Measurements from ENCODE around the gene HTR3A. TPM values are rescaled to one million over a fixed set of nuclear protein-coding genes. Genes with fewer than 3 reads are reported as not detected.

HTR3A gene
- total RNA-seq, 1 donor from 2014 or later = not detected

- no peak for DNase-seq (ENCODE audit: low read depth)
Observed at GRCh38 chr11:114016986-114017385, 42.1 kb downstream of the HTR3A start.

- DNase-seq (ENCODE audit: low read depth) = no peak
Observed at GRCh38 chr11:114017723-114018122, 42.8 kb downstream of the HTR3A start.

GRCh38 chr11:114019046-114019445 is 44.1 kb downstream of the HTR3A start:
- no peak for DNase-seq (ENCODE audit: low read depth)

- no peak for DNase-seq (ENCODE audit: low read depth)
Observed at GRCh38 chr11:114019574-114019973, 44.7 kb downstream of the HTR3A start.

GRCh38 chr11:114025329-114025907 is 50.5 kb downstream of the HTR3A start:
- DNase-seq (ENCODE audit: low read depth) = no peak

GRCh38 chr11:114026355-114026754 is 51.4 kb downstream of the HTR3A start:
- DNase-seq (ENCODE audit: low read depth) = no peak

- DNase-seq (ENCODE audit: low read depth) = no peak
Observed at GRCh38 chr11:114027391-114027790, 52.5 kb downstream of the HTR3A start.

- peak; percentile 13 for DNase-seq (ENCODE audit: low read depth)
Observed at GRCh38 chr11:114027926-114028325, 53.0 kb downstream of the HTR3A start.

- DNase-seq (ENCODE audit: low read depth) = peak; percentile 15
Observed at GRCh38 chr11:114031246-114031966, 56.5 kb downstream of the HTR3A start.

- DNase-seq (ENCODE audit: low read depth) = no peak
Observed at GRCh38 chr11:114031967-114032320, 57.0 kb downstream of the HTR3A start.

GRCh38 chr11:114033066-114033465 is 58.2 kb downstream of the HTR3A start:
- no peak for DNase-seq (ENCODE audit: low read depth)

- no peak for DNase-seq (ENCODE audit: low read depth)
Observed at GRCh38 chr11:114033572-114033971, 58.7 kb downstream of the HTR3A start.

GRCh38 chr11:114034956-114035355 is 60.0 kb downstream of the HTR3A start:
- DNase-seq (ENCODE audit: low read depth) = no peak

GRCh38 chr11:114036147-114036811 is 61.4 kb downstream of the HTR3A start:
- DNase-seq (ENCODE audit: low read depth) = peak; percentile 78

GRCh38 chr11:114036958-114037357 is 62.0 kb downstream of the HTR3A start:
- no peak for DNase-seq (ENCODE audit: low read depth)

GRCh38 chr11:114039551-114039950 is 64.6 kb downstream of the HTR3A start:
- no peak for DNase-seq (ENCODE audit: low read depth)

Other genes with a start within 250 kb of the HTR3A start
- gene ZW10, start 201.4 kb upstream of the HTR3A start, total RNA-seq = 12.5 and 17.2 TPM in 2 replicates
- gene CLDN25, start 195.3 kb upstream of the HTR3A start, total RNA-seq = not detected in 2 replicates
- gene USP28, start 99.5 kb upstream of the HTR3A start, total RNA-seq = 27.9 and 34.2 TPM in 2 replicates
- gene HTR3B, start 70.3 kb upstream of the HTR3A start, total RNA-seq = not detected in 2 replicates
- 0.53 and 0.78 TPM in 2 replicates for gene ZBTB16, start 84.6 kb downstream of the HTR3A start, total RNA-seq

All from myocyte (in vitro differentiated cells).